ENCODE measurements around the gene RABGAP1L.

Gene RABGAP1L

GRCh38 chr1:174958396-174958795 is 799.1 kb downstream of the RABGAP1L start:
- DNase-seq (ENCODE audit: low read depth), result no peak

GRCh38 chr1:174960362-174960761 is 801.0 kb downstream of the RABGAP1L start:
- no peak for DNase-seq (ENCODE audit: low read depth)

GRCh38 chr1:174963529-174964125 is 804.3 kb downstream of the RABGAP1L start:
- no peak for DNase-seq (ENCODE audit: low read depth)

- DNase-seq (ENCODE audit: low read depth), result no peak
Measured at GRCh38 chr1:174964261-174964971, 805.1 kb downstream of the RABGAP1L start.

GRCh38 chr1:174964972-174965361 is 805.6 kb downstream of the RABGAP1L start:
- DNase-seq (ENCODE audit: low read depth), result no peak

GRCh38 chr1:174965362-174966007 is 806.2 kb downstream of the RABGAP1L start:
- DNase-seq (ENCODE audit: low read depth), result no peak

GRCh38 chr1:174966008-174966572 is 806.8 kb downstream of the RABGAP1L start:
- no peak for DNase-seq (ENCODE audit: low read depth)

- no peak for DNase-seq (ENCODE audit: low read depth)
Measured at GRCh38 chr1:174967845-174968705, 808.8 kb downstream of the RABGAP1L start.

- no peak for DNase-seq (ENCODE audit: low read depth)
Measured at GRCh38 chr1:174968750-174969244, 809.5 kb downstream of the RABGAP1L start.

- DNase-seq (ENCODE audit: low read depth), result no peak
Measured at GRCh38 chr1:174969977-174970376, 810.7 kb downstream of the RABGAP1L start.

GRCh38 chr1:174971466-174971865 is 812.1 kb downstream of the RABGAP1L start:
- DNase-seq (ENCODE audit: low read depth), result no peak

- DNase-seq (ENCODE audit: low read depth), result no peak
Measured at GRCh38 chr1:174971902-174972301, 812.6 kb downstream of the RABGAP1L start.

GRCh38 chr1:174974711-174975119 is 815.4 kb downstream of the RABGAP1L start:
- no peak for DNase-seq (ENCODE audit: low read depth)

- DNase-seq (ENCODE audit: low read depth), result no peak
Measured at GRCh38 chr1:174975764-174976163, 816.4 kb downstream of the RABGAP1L start.

- DNase-seq (ENCODE audit: low read depth), result no peak
Measured at GRCh38 chr1:174976436-174977108, 817.3 kb downstream of the RABGAP1L start.

GRCh38 chr1:174982971-174983689 is 823.8 kb downstream of the RABGAP1L start:
- DNase-seq (ENCODE audit: low read depth), result no peak

- no peak for DNase-seq (ENCODE audit: low read depth)
Measured at GRCh38 chr1:174984952-174985351, 825.6 kb downstream of the RABGAP1L start.

- DNase-seq (ENCODE audit: low read depth), result no peak
Measured at GRCh38 chr1:174988539-174988938, 829.2 kb downstream of the RABGAP1L start.

GRCh38 chr1:174988986-174989385 is 829.7 kb downstream of the RABGAP1L start:
- no peak for DNase-seq (ENCODE audit: low read depth)

- DNase-seq (ENCODE audit: low read depth), result no peak
Measured at GRCh38 chr1:174989536-174990220, 830.4 kb downstream of the RABGAP1L start.

Measured in stimulated activated CD8-positive, alpha-beta memory T cell treated with anti-CD3 and anti-CD28 coated beads, Interleukin-7, amount 100 ng/mL, for 24 hours (primary cell).